NT2/D1 (cell line): Measurements from ENCODE around the gene KCNH1.

Experiments
- SUZ12 ChIP-seq: IDR thresholded peaks from 2 replicates; pipeline ENCODE4 v1.6.1; 2011; ENCODE audit not compliant: insufficient read length, insufficient read depth; ENCODE audit errors: extremely low read depth
- YY1 ChIP-seq: IDR thresholded peaks from 2 replicates; pipeline ENCODE4 v1.6.1; 2011; ENCODE audit not compliant: insufficient read length, insufficient read depth
- ZNF274 ChIP-seq: IDR thresholded peaks from 2 replicates; pipeline ENCODE4 v1.6.1; 2011; ENCODE audit warnings: mild to moderate bottlenecking, low read depth, low read length

DNA sequence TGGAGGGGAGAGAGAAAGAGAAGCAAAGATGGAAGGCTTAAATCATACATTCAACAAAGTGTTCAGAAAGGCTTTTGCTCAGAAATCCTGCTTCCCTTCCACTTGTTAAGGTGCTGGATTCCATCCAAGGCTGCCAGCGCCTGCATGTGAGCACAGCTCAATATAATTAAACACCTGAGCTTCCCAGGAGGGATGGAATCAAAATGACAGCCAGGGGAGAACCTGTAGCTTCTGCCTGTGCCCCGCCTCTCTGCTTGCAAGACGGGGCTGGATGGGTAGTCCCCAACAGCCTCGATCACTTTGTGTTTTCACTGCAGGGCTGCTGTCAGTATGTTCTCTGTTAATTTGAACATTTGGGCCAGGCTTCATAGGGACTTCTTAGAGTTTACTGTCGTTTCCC lies 225.7 kb downstream of the KCNH1 start:
- TF ChIP-seq ZNF274, result no peak
- TF ChIP-seq SUZ12, result no peak
- no peak for TF ChIP-seq YY1
